A549 (cell line): ENCODE measurements around the gene OGA.

Experiments
- CTCF ChIP-seq: fragments of >200 bp; sonication (Bioruptor Twin); formaldehyde crosslinking; IDR thresholded peaks from 3 replicates; pipeline ENCODE4 v1.5.1; 2016
- POLR2A ChIP-seq: IDR thresholded peaks from 2 replicates; pipeline ENCODE4 v1.6.1; 2012; ENCODE audit warnings: mild to moderate bottlenecking, low read length

- TF ChIP-seq POLR2A (no peak), CTCF (peak; percentile 89)
Observed at GRCh38 chr10:101780818-101781654, 37.2 kb downstream of the OGA start.
